Fibroblast of skin of right biceps (primary cell): Measurements from ENCODE around the gene C17orf78.
A peak's percentile ranks its signal among the peaks of the same experiment; 100 is the strongest.
"Not testable (repeated sequence)": the region's sequence is repeated elsewhere in the genome, so short reads cannot be mapped to it uniquely, and the experiment has no call there.

Experiments used
- DNase-seq: peaks from one replicate; pipeline ENCODE4 v3.0.0-alpha.2; 2013

C17orf78 gene

GRCh38 chr17:37375706-37376105 is at the start of gene C17orf78:
Gene C17orf78 (plus strand): TSS chr17:37375985. CDS start chr17:37376093, 108 bp downstream.
- no peak for DNase-seq

DNA sequence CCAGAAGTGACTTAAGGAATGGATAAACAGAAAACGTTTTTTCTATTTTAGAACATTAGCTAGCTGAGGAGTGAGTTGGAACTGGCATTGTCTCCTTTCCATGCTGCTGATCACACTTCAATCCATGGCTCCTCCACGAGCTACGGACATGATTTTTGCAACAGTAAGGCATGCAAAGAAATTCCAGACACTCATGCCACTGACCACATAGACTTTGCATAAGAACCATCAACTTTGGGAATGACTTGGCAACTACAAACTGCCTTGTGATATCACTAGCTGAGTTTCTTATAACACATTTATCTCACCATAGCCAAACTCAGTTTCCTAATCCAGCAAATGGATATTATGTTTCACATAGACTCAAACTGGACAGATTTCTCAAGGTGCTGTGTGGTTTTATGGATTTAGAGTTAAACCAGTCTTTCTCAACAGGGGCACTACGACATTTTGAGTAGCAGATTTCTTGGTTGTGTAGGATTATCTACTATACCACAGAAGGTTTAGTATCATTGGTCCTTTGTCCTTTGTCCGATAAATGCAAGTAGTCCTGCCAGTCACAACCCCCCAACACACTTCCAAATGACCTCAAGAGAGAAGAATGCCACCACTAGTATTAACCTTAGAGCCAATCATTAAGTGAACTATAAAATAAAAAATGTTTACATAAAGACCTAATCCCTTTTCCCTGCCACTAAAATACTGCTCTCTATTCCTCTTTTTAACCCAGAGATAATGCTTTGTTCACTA is 48.3 kb upstream of the C17orf78 start:
- peak; percentile 69 for DNase-seq

DNA sequence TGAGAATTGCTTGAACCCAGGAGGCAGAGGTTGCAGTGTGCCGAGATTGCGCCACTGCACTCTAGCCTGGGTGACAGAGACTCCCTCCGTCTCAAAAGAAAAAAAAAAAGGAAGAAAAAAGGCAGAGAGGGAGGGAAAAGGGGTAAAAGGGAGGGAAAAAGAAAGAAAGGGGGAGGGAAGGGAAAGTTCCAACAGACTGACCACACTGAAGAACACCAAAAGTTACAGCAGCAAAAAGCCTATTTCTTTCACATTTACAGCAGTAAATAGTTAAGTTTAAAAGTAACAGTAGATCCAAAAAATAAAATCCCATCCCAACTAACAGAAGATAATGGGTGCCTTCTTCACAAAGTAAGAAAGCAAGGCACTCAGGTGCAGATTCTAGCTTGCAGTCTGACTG is 36.9 kb upstream of the C17orf78 start:
- no peak for DNase-seq

- no peak for DNase-seq
These were observed 36.5 kb upstream of the C17orf78 start for GRCh38 chr17:37339321-37339720.

GRCh38 chr17:37340804-37341203 is 35.0 kb upstream of the C17orf78 start:
- DNase-seq, result no peak

DNA sequence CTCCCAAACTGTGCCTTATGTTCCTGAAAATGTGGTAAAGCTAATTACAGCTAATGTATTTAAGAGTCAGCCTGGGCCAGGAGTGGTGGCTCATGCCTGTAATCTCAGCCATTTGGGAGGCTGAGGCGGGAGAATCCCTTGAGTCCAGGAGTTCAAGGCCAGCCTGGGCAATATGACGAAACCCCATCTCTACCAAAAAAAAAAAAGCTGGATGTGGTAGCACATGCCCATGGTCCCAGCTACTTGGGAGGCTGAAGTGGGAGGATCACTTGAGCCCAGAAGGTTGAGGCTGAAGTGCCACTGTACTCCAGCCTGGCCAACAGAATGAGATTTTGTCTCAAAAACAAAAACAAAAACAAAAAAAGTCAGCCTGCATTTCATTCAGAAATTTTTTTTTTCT is 33.2 kb upstream of the C17orf78 start:
- DNase-seq, result no peak

- no peak for DNase-seq
These were observed 31.3 kb upstream of the C17orf78 start for GRCh38 chr17:37344519-37344918.

- DNase-seq, result not testable (repeated sequence)
These were observed 28.9 kb upstream of the C17orf78 start for GRCh38 chr17:37346863-37347402.

- DNase-seq, result not testable (repeated sequence)
These were observed 18.8 kb upstream of the C17orf78 start for GRCh38 chr17:37356796-37357569.

GRCh38 chr17:37358098-37358829 is 17.5 kb upstream of the C17orf78 start:
- peak; percentile 53 for DNase-seq

DNA sequence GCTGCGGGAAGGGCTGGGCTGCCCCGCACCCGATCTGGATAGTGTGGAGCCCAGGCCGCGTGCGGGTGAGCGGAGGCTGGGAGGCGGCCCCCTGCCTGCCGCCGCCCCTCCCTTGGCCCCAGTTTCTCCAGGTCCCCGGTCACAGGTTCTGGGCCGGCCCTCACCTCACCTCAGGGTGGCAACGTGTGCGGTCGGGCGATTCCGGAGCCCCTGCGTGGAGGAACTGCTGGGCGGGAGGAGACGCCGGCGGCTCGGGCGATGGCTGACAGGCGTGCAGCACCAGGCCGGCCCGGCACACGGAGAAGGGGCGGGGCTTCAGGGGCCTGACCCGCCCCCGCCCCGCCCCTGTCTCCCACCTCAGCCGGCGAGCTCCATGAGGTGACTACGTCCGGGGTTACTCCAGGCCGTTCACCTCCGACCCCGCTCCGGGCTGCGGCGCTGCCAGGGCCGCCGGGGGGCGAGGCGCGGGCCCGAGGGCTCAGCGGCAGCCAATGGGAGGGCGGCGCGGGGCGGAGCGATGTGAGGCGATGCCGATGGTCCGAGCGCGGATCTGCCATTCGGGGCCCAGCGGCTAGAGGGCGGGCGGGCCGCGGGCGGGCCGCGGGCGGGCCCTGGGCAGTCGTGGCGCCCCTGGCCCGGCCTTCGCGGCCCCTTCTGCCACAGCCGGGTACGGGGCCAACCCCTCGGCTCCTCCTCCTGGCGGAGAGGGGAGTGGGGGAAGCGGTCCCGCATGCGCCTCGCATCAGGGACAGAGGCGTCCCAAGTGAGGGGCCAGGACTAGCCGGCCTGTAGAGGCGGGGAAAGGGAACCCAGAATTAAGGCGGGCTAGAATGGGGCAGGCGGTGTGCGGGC is 16.7 kb upstream of the C17orf78 start:
- peak; percentile 90 for DNase-seq

- DNase-seq, result no peak
These were observed 16.1 kb upstream of the C17orf78 start for GRCh38 chr17:37359682-37360188.

DNA sequence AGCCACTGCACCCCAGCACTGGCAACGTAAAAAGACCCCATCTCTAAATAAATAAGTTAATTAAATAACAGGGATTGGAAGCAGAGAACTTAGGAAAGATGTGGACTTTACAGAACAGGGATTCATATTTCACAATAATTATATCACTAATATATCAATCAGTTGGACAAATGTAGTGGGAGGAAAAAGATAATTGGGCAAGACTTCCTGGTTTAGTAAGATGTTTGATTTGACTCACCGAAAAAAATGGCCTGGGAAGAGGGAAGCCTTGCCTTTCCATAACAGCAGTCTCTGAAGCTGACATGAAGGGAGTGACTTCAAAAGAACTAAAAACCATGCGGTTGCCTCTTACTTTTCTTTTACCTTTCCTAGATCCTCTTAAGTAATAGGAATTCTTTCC is 15.2 kb upstream of the C17orf78 start:
- peak; percentile 6 for DNase-seq

DNA sequence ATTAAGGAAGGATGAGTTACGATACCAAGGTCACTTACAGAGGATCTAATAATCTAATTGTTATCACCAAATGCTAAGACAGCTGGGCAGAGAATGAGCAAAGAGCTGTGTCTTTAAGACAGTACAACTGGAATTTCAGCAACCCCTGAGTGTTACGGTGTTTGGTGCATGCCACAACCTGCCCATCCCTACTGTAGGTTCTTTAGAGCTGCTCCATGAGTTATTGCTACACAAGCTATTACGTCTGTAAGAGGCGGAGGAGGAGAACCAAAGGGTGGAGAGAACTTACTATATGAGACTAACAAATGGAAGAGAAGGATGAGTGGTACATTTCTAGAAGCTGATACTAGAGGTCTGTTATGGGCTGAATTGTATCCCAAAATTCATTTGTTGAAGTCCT is 14.2 kb upstream of the C17orf78 start:
- no peak for DNase-seq

- no peak for DNase-seq
These were observed 10.2 kb upstream of the C17orf78 start for GRCh38 chr17:37365589-37365988.

DNA sequence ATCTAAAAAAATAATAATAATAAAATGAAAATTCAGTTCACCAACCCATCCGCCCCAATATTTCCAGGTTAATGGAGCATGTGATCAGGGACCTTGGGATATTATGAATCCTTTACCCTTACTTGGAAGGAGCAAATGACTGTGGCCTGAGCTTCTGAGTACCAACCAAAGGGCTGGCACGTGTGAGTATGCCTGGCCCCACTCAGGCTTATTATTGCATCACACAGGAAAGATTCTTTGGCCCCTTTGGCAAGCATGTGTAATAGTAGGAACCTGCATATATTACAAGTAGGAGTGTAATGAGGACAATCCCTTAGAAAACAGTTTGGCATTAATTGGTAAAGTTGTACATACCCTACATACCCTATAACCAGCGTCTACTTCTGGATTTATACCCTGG is 7.2 kb upstream of the C17orf78 start:
- DNase-seq, result peak; percentile 2

- peak; percentile 79 for DNase-seq
These were observed 2.1 kb upstream of the C17orf78 start for GRCh38 chr17:37373530-37374159.

DNA sequence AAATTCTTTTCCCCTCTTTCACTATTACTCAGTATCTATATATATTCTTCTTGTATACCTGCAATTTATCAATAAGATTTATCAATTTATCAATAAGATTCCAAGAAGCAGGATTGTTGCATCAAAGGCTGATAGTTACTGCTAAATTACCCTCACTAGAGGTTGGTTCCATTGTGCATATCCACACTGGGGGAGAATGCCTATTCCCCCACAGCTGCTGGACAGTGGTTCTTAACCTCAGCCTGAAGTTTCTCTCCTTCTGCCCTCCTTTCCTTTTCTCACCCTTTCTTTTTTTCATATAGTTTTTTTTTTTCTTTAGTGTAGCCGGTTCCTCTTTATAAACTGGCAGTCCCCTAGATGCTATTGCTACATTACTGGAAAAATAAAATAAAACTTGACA is 6.3 kb downstream of the C17orf78 start:
- DNase-seq, result no peak

GRCh38 chr17:37384560-37385149 is 8.9 kb downstream of the C17orf78 start:
- no peak for DNase-seq

- no peak for DNase-seq
These were observed 9.7 kb downstream of the C17orf78 start for GRCh38 chr17:37385474-37385990.

GRCh38 chr17:37386462-37386861 is 10.7 kb downstream of the C17orf78 start:
- no peak for DNase-seq
